ENCODE measurements around the gene FAM107A. TPM values are rescaled to one million over a fixed set of nuclear protein-coding genes. Genes with fewer than 3 reads are reported as not detected.

The FAM107A gene
- total RNA-seq, 1 donor from 2014 or later = 0.63 TPM

DNA sequence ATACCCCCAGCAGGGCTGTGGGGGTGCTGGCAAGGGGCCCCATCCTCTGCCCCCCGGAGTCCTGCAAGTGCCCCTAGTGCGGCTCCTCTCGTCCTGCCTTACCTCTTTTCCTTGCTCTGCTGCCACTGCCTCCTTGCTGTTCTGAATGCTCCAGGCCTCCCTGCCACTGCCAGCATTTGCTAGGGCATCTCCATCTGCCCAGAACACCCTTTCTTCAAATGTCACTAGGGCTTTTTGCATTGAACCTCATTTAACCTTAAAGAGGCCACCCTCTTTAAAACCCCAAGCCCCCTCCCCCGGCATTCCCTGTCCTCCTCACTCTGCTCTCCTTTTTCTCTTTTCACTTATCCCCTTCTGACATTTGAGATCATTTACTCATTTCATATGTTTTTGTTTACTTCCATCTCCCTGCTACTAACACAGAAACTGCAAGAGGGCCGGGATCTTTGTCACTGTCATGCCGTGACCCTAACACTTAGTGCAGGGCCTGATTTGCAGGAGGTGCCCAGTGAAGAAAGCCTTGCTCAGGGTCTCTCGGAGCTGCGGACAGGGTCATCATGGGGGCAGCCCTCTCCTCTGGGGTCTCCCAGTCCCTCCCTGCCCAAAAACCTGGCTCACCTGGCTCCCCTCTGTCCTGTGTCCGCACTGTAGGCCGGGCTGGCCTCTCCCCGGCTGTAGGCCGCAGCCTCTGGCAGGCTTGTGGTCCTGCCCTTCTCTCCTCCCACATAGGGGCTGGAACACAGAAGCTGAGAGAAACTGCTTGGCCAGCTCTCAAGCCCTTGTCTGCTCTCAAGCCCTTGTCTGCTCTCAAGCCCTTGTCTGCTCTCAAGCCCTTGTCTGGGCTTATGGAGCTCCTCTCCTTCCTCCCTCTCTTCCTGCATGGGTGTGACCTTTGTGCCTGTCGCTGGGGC is 40.4 kb downstream of the FAM107A start, which contains the start of gene ACOX2:
Gene ACOX2, minus strand, starts transcription at position 690 of the 911 bp plus-strand sequence. CDS start 2,084 bp downstream, outside the sequence.
- no peak for TF ChIP-seq CTCF (IDR thresholded peaks at IDR 0.05; ENCODE audit: insufficient read depth, low read length, poor library complexity, severe bottlenecking)
- DNase-seq (ENCODE audit: low read depth) = no peak
- Histone ChIP-seq H3K36me3 (ENCODE audit: control insufficient read depth, insufficient read depth, low read length) (no peaks in the 10 kb centered on the region), H3K27me3 (ENCODE audit: control insufficient read depth, insufficient read depth, low read length) (no peaks in the 10 kb centered on the region), H3K4me3 (ENCODE audit: low read depth, low read length) (no peak within 1 kb of the TSS)

DNA sequence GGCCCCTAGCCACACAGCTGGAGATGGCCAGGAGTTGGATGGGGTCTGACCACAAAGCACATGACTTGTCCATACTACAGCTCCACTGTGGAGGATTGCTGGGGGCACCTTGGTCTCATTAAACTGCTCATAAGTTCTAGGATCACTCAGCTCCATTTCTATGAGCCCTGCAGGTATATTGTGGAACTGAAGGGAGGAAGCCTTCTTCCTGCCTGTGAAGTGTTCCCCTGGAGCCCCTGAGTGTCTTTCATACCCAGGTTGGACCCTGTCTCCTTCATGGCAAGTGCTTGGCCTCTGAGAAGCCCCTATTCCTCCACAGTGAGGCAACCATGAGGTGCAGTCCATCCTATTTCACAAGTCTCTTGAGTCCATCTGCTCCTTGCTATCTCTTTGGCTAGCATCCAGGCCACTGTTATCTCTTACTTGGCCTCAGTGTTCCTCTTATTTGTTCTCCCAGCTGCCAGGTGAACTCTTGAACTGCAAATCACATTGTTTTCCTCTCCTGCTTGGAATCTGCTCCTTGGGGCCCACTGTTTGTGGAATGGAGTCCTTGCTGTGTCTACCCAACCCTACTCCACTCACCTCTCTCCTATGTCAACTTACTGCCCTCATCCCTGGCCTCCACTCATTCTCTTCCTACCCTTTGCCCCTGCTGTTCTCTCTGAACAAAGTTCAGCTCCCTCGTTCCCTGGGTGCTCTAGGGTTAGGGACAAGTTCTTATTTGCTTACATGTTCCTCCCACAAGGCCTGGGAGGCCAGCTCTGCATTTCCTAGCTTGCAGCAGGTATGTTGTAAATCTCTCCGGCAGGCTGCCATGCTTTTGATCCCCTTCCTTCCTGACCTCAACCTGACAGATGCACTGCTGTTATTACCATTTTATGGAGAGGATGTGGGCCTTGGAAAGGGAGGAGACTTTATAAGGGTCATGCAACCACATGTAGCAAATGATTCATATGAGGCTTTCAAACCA is 41.4 kb downstream of the FAM107A start:
- no peak for TF ChIP-seq CTCF (IDR thresholded peaks at IDR 0.05; ENCODE audit: insufficient read depth, low read length, poor library complexity, severe bottlenecking)
- DNase-seq (ENCODE audit: low read depth) = no peak

GRCh38 chr3:58534592-58535494 is 42.3 kb downstream of the FAM107A start:
- no peak overlapping the region for H3K4me3 ChIP-seq (ENCODE audit: low read depth, low read length)
- DNase-seq (ENCODE audit: low read depth) = no peak
- no peaks in the 10 kb centered on the region for H3K36me3 ChIP-seq (ENCODE audit: control insufficient read depth, insufficient read depth, low read length)
- H3K27me3 ChIP-seq (ENCODE audit: control insufficient read depth, insufficient read depth, low read length) = no peaks in the 10 kb centered on the region
- TF ChIP-seq CTCF (IDR thresholded peaks at IDR 0.05; ENCODE audit: insufficient read depth, low read length, poor library complexity, severe bottlenecking) = no peak

More for the DNA sequence above, 41.4 kb downstream of the FAM107A start:
- Histone ChIP-seq H3K27me3 (ENCODE audit: control insufficient read depth, insufficient read depth, low read length) (no peaks in the 10 kb centered on the region), H3K4me3 (ENCODE audit: low read depth, low read length) (no peak overlapping the region), H3K36me3 (ENCODE audit: control insufficient read depth, insufficient read depth, low read length) (no peaks in the 10 kb centered on the region)

DNA sequence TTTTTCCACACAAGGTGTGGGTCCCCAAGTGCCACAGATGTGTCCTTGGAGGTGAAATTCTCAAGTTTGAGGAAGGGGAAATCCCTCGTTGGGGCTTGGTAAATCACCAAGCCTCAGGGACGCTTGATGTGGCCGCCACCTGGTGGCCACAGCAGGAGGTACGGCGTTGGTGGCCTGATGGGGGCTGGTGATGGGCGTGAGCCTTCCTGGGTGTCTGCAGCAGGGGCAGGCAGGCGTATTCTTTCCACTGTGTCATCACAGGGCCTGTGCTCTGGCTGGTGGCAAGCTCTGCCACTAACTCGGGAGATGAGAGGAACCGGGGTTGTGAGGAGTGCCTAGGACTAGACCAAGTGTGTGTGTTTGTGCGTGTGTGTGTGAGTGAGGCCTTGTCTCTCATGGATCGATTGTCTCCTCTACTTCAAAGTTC is 44.4 kb downstream of the FAM107A start:
- H3K36me3 ChIP-seq (ENCODE audit: control insufficient read depth, insufficient read depth, low read length) = no peaks in the 10 kb centered on the region
- DNase-seq (ENCODE audit: low read depth) = no peak
- H3K27me3 ChIP-seq (ENCODE audit: control insufficient read depth, insufficient read depth, low read length) = no peaks in the 10 kb centered on the region
- H3K4me3 ChIP-seq (ENCODE audit: low read depth, low read length) = no peak overlapping the region
- TF ChIP-seq CTCF (IDR thresholded peaks at IDR 0.05; ENCODE audit: insufficient read depth, low read length, poor library complexity, severe bottlenecking) = peak; percentile 94

GRCh38 chr3:58531956-58532355 is 45.2 kb downstream of the FAM107A start:
- H3K4me3 ChIP-seq (ENCODE audit: low read depth, low read length) = no peak overlapping the region
- TF ChIP-seq CTCF (IDR thresholded peaks at IDR 0.05; ENCODE audit: insufficient read depth, low read length, poor library complexity, severe bottlenecking) = no peak
- DNase-seq (ENCODE audit: low read depth) = no peak
- no peaks in the 10 kb centered on the region for H3K36me3 ChIP-seq (ENCODE audit: control insufficient read depth, insufficient read depth, low read length)
- H3K27me3 ChIP-seq (ENCODE audit: control insufficient read depth, insufficient read depth, low read length) = no peaks in the 10 kb centered on the region
